Measurements from ENCODE around the gene NRXN3.

NRXN3 gene

DNA sequence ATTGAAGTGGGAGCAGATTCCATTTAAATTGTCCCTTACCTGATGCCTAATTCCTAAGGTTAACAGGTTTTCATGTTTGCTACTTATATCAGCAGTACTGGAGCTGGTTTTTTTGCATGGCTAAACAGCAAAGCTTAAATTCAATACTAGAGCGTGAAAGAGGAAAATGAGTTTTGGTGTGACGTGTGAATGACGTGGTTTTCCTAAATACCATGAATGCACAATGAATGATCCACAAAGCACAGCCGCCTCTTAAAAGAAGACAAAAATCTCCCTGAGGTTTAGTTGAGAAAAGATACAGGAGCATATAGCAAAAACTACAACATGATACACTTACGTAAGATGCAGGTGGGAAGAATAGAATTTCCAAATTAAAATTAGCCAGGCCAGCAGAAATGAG is 1310.0 kb downstream of the NRXN3 start:
- DNase-seq (ENCODE audit: low read depth), result no peak

DNA sequence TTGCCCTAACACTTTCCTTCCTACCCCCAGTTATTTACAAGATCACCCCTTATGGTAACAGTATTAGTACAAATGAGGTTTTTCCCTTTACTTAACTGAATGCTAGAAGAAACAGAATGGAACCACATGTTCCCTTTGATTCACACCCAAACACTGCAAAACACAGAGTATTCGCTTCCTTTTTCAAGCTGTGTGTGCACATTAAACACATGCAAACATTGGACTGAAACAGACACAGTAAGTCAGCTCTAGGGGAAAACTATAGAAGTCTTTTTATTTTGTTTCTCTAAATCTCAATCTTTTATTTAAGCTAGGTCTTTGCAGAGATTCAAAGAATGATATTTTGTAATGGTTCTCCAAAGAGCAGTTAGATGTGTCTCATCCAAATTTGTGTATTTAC is 1312.7 kb downstream of the NRXN3 start:
- no peak for DNase-seq (ENCODE audit: low read depth)

DNA sequence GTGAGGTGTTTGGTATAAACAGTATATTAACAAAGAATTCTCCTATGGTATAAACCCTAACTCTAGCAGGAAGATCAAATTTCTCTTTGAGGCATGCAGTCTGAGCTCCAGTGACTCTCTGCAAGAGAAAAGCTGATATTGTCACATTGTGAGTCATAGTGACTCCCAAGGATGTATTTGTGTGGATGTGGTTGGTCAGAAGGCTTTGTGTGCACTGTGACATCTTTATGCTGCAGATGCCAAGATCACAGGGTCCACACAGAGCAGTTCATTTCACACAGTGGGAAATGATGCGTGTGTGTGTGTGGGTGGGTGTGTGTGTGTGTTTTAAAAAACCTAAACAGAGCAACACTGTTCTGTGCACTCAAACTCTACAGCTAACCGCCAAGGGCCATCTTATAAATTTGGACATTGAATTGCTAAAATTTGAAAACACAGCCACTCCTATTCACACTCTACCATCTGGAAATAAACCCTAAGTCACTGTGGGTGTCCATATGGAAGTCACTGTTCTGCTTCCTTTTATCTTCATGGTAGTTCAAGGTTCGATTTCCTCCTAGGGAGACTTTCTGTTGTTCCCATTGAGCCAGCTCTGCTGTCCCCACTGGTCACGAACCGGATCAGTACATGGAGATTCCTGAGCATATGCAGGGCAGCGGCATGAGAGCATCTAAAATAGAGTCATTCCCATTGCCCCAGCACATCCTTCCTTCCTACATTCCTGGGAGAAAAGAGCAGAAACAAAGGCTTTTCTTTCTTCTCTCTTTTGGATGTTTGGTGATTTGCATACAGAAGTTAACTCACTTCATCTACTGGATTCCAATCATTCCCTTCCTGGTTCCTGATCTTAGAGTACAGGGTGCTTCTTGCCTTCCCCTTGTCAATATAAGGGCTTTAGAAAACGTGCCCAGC is 1313.6 kb downstream of the NRXN3 start:
- no peak for DNase-seq (ENCODE audit: low read depth)

DNA sequence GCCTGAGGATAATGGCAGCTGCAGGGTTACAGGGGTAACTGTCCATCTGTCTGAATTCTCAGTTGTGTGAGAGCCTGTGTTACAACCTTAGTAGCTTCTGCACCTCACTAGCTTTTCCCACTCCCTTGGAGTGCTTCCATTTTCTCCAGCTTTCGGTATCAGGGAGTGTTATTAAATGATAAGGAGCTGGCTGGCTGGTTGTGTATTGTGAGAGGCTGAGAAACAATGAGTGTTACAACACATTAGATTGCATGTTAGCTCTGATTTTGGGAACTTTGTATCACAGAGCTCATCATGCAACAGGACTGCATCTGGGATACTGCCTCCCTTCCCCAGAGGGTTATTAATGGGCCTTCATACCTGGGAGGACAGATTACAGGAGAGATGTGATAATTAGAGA is 1317.5 kb downstream of the NRXN3 start:
- no peak for DNase-seq (ENCODE audit: low read depth)

DNA sequence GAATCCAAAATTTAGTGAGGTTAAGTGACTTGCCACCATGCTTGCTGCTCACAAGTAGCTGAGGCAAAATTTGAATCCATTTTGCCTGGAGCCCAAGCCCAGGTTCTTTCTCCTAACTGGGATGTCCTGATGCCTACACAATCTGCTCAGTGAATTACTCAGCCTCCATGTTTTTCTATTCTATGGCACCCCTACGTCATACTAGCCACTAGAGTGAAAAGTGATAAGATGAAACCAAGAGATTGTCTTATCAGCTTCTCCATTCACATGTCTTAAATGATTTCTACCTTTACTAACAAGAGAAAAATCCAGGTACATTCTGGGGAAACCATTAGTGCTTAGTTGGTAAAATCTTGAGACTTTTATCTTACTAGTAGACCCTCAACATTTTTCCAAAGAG is 1321.0 kb downstream of the NRXN3 start:
- DNase-seq (ENCODE audit: low read depth), result no peak

DNA sequence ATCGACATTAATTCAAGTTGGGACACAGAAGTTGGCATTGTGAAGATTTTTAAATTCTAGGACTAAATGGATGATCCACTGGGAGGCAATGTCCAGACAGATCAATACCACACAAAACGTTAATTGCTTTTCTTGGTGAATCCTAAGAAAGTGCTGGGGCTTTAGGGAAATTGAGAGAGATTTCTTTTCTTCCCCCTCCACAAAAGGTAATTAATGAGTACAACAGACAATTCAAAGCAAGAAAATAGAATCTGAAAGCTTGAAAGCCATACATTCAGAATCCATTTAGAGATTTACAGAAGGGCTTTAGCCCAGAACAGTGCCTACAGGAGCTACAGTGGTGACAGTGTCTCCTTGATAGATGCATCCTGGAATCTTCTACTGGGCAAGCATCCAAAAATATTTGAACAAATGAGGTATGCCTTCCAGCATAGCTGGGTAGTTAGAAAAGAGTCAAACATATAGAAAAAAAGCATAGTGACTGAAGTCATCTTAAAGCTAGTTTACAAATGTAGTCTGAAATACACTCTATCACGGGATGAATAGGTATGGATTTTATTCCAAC is 1323.0 kb downstream of the NRXN3 start:
- no peak for DNase-seq (ENCODE audit: low read depth)

DNA sequence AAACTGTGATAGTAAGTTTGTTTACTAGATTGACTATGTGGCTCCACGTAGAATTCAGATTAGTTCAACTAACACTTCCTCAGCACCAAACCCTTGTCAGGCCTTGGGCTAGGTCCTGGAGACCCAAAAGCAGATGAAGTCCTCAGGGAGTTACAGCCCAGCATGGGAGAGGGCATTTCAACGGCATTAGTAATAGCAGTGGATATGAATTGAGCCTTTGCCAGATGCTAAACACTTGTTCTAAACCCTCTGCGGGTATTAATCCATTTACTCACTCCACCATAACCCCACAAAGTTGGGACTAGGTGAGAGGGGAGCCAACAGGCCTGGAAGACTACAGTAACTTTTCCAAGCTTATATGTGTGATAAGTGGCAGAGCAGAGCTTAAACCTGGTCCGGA is 1326.5 kb downstream of the NRXN3 start:
- DNase-seq (ENCODE audit: low read depth), result no peak

DNA sequence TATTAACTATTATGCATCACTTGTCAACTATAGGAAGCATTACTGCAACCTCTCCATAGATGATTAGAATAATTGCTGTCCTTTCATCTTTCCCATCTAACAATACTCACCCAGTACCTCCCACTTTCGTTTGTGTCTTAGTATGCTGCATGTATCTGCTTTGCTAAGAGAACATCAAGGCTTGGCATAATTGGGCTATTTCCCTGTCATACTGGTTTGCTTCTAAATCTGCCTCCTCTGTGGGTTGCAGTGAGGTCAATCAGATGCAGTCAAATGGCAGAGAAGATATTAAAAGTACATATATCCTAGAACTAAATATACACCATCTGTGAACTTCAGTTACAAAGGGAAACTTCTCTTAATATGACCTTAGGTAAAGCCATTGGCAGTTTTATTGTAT is 1330.3 kb downstream of the NRXN3 start:
- DNase-seq (ENCODE audit: low read depth), result no peak

DNA sequence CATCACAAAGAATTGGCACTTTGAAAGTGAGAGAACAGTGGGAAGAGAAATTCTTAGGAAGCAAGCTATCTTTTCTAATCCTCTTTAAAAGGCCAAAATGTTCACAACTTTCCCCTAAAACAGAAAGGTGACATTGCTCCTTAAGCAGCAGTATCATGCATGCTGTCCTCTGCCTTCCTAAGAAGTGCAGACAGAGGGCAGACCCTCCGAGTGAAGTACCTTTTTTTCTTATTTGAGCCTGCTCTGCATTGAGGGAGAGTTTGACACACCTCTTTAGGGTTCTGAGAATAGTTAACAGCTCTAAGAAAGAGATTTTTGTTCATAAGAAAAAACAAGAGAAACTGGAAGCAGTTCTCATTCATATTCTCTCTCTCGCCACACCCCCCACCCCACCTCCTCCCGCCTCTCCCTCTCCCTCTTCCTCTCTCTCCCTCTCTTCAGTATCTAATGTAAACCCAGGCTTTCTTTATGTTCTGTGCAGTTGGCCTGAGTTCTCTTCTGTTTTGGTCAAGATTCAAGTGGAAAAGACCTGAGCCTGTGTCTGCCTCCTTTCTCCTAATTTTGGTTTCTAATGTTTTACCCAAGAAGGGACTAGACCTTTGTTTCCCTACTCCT is 1332.1 kb downstream of the NRXN3 start:
- DNase-seq (ENCODE audit: low read depth), result no peak

DNA sequence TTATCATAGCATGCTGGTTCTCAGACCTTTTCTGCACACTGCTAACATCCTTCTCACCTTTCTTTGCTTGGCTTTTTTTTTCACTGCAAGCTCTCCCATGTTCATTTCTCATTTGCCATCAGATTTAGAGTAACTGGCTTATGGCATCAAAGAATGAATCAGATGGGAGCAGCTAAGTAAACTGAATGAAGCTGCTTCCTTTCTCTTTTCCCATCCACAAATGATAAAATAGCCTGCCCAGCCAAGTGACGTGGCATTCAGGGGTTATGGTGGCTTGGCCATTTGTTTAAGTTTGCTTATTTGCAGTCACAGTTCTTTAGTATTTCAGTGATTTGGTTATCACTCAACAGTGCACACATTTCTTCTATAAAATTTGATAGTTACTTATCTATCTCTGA is 1332.6 kb downstream of the NRXN3 start:
- DNase-seq (ENCODE audit: low read depth), result no peak

DNA sequence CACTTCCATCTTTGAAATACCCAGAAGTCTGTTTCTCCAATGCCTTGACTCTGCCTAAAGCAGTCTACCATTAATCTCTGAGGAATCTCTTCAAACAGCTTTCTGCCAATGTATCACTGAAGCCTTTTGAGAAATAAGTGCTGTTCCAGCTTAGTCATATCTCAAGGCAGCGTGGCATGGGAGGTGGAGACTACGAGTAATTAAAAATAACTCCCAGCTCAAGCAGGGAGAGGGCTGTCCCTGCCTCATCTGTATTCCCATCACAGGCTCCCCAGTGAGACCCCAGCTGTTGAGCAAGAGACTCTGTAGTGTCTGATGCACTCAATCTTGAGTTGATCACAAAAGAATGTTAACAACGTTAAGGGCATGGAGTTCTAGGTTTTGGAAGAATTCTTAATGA is 1340.5 kb downstream of the NRXN3 start:
- DNase-seq (ENCODE audit: low read depth), result peak; percentile 1

DNA sequence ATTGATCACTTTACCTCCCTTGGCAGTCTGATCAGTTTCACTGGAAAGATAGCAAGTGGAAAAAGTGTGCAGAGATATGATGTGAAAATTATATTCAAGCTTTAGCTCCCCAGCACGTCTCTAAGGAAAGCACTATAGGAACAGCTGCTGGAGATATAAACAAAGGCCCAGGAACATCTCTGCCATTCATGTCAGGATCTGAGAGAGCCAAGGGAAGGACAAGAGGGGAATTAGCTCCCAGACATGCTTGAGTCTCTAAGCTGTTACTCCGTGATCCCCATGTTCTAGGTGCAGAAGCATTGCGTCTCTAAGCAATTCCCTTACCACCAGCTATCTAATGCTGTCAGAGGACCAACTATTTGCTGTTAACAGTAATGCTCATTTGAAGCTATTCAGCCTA is 1341.0 kb downstream of the NRXN3 start:
- no peak for DNase-seq (ENCODE audit: low read depth)

DNA sequence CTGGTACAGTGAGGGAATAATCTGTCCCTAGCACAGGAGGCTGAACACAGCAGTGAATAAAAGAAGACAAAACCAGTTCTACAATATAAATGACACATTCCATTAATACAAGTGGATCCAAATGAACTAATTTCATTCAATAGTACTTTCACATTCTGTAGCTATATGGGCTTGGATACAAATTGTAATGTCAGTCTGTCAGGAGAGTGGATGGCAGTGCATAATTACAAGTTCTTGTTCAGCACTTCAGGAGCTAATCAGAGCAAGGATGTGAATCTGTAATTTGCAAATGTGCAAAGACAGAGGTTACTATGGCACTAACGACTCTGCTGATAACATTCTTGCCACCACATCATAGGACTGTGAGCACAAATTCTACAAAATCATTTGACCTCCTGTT is 1343.3 kb downstream of the NRXN3 start:
- no peak for DNase-seq (ENCODE audit: low read depth)

DNA sequence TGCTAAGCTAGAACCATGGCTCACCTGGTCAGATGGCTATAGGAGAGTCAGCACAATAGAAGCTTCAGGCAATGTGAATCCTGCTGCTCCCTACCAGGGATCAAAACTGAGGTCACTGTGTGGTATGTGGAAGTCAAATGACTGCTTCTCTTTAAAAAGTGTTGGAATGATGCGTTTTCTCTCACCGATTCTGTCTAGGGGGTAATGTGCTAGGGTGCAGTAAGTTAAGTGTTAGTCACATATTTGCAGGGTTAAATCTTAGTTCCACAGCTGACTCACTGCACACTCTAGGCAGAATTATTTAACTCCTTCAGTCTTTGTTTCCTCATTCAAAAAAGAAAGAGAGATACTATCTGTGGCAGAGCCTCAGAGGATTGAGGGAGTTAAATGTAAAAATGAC is 1344.5 kb downstream of the NRXN3 start:
- no peak for DNase-seq (ENCODE audit: low read depth)

DNA sequence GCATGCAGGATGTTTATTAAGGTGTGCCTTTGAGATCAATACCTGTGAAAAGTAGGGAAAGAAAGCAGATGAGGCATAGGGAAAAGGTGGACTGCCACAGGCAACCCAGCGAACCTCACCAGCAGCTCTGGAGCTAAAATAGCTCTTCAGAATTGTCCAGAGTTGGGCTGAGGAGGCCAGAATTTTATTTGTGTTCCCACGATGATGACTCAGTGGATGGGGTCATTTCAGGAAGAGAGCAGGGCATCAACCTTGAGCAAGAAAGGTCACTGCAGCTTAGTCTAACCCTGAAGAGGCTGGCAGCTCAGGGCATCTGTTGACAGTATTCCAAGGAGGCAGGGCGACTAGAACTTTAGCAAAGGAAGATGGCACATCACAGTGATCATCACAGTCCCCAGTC is 1345.0 kb downstream of the NRXN3 start:
- no peak for DNase-seq (ENCODE audit: low read depth)

DNA sequence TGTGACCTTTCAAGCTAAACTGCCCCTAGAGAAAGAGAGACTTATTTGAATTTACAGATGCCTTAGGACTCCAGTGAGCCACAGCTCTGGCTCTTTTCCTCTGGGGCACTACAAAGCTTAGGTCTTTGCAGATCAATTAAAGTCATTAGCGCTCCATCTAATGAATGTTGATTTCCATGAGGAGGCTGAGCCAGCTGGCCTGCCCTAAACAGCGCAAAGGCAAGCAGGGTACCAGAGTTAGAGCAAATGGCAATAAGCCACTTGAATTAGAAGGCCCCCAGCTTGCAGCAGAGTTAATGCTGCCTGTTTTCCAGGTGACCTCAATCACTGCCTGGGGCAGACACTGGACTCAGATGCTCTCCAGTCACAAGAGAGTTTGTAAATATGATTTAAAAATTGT is 1345.8 kb downstream of the NRXN3 start:
- DNase-seq (ENCODE audit: low read depth), result no peak

DNA sequence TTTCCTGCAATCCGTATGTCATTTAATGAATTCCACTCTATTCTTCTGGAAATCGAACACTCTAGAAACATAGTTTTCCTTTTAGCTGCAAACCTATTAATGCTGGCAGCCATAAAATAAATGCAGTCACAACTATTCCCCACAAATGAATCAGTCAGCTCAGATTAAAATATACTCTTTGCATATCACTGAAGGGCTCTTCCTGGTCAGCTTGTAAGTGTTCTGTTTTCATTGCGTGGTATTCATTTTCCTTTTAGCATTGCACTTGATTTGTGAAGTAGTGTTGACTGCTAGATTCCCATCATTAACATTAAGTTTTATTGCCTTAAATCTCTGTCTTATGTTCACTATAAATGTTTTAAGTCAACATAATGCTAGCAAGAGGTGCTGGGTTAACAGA is 1355.2 kb downstream of the NRXN3 start:
- no peak for DNase-seq (ENCODE audit: low read depth)

DNA sequence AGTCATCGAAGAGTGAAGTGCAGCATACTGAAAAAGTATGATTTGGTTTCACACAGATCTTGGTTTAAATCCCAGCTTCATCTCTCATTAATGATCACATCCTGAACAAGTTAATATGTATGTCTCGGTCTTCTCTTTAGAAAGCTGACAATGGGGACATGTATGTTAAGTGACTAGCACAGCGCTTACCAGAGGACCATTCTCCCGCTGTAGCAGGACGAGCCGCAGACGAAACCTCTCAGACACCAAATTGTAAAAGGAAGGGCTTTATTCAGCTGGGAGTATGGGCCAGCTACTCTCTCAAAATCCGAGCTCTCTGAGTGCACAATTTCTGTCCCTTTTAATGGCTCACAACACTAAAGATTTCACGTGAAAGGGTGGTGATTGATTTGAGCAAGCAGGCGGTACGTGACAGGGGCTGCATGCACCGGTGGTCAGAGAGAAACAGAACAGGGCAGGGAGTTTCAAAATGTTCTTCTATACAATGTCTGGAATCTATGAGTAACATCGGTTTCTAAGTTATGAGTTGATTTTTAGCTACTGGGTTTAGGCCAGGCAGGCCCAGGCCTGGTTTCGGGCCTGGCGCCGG is 1358.7 kb downstream of the NRXN3 start:
- DNase-seq (ENCODE audit: low read depth), result no peak

DNA sequence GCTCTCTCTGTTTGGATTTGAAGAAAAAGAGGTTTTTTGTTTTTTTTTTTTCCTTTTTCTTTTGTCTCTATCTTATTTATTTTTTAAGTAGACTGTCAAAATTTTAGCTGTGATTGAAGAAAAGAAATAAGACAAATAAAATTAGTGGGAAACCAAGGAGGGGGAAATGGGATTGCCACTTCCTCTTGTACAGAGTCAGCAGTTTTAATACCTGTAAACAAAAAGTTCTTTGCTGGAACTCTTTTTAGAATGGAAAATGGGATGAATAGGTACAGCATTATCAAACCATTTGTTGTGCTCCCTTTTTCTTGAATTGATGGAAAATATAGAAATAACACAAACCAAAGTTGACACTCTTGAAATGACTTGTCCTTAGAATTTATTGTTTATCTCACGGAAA is 1360.4 kb downstream of the NRXN3 start:
- DNase-seq (ENCODE audit: low read depth), result no peak

DNA sequence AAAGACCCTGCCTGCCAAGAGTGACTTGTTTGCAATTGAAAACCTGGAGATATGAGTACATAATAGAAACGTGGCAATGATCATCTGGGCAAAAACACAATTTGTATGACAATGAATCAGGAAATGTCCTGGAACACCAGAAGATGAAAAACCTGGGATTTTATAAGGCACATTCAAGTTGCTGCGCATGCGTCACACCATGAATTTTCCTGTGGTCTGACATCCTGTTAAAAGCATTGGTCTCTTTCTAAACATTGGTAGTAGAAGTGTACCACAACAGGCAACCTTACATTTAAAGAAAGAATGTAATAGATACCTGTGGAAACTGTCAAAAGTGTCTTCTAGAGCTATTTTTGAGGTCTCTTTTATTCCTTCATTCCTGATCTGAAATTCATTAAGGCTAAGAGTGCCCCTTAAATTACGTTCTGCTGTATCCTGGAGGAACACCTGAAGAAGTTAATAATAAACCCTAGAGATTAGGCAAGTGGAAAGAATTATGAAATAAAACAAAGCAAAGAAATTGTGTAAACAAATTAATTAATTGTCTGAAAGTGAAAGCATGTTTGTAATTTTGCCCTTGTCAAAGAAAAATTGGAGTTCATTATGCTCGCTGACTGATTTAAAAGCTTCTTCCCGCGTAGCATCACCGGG is 1364.7 kb downstream of the NRXN3 start:
- DNase-seq (ENCODE audit: low read depth), result no peak

DNA sequence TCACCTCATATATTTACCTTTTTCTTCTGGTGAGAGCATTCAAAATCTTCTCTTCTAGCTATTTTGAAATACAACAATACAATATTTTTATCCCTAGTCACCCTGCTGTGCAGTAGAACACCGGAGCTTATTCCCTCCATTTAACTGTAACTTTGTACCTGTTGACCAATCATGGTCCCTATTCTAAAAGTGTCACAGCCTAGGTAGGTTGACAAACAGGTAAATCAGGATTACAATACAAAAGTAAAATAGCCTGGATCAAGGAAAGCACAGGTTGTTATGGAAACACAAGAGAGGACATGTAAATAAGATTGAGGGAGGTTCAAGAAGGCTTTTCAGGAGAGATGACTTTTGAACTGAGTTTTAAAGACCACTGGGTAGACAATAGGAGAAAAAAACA is 1370.2 kb downstream of the NRXN3 start:
- DNase-seq (ENCODE audit: low read depth), result no peak

DNA sequence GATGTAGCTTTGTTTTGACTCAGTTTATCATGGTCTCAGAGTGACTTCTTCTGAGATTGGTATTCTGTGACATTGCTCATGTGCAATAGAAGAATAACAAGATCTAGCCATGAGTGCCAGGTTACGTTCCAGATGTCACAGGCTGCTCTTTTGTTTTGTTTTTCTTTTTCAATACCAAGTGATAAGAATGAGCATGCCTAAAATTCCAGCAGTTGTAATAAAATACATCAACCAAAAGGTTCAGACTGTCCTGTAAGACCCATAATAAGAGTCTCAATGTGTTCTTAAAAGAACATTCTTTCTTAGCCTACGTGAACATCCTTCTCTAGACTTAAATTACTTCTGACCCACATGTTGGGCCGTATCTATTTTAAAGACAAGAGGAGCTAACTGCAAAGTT is 1371.9 kb downstream of the NRXN3 start:
- no peak for DNase-seq (ENCODE audit: low read depth)

DNA sequence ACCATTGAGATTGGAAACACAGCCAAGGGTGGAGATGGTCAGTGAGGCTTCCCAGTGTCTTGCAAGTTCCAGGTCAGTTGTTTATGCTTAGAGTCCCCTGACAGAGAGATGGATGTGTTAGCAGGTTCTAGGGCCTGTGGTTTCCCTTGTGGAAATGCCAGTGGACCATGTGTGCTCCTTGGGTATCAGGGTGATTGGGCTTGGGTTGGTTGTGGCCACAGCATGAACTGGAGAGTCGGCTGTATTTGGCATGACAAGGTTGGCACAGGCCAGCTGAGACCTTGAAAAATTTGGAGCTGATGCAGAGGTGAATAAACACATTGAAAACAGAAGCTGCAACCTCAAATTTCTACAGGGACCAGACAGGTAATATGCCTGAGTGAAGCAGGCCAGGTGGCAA is 1373.2 kb downstream of the NRXN3 start:
- no peak for DNase-seq (ENCODE audit: low read depth)
